ENCODE data around the gene LITAF. TPM values are rescaled to one million over a fixed set of nuclear protein-coding genes. Genes with fewer than 3 reads are reported as not detected.

Gene LITAF
- polyA plus RNA-seq, 3 donors = 67.9 to 118 (median 69.0) TPM

DNA sequence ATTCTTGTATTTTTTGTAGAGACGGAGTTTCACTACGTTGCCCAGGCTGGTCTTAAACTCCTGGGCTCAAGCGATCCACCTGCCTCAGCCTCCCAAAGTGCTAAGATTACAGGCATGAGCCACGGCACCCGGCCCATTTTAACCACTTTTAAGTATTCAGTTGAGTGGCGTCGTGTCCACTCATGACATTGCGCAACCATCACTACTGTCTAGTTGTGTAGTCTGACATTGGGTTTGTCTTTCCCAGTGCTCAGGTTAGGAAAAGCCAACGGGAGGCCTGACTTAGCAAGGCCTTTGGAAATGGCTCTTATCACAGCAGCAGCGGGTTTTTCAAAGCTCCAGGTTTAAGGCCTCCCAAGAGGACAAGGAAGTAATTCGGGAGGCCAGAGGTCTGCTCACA is 58.7 kb downstream of the LITAF start:
- peak overlapping the region in 1 of 2 donors; percentile 21 for H3K4me3 Mint-ChIP-seq
- peaks cover 2 to 15% of the 10 kb centered on the region in 2 donors for H3K27me3 ChIP-seq (ENCODE audit: control insufficient read depth in 2 of 2, insufficient read depth in 2 of 2, low read length in 2 of 2)
- 80% methylated on average over 9 of the region's 11 CpGs for WGBS (ENCODE audit: insufficient coverage)
- H3K4me1 ChIP-seq (ENCODE audit: control insufficient read depth in 1 of 2, insufficient read depth in 2 of 2, low read length in 2 of 2) = peaks cover 13 to 23% of the 10 kb centered on the region in 2 donors
- no peaks in the 10 kb centered on the region for H3K79me2 ChIP-seq (ENCODE audit: insufficient read depth, low read length)
- no peaks in the 10 kb centered on the region for H3K36me3 Mint-ChIP-seq
- intact Hi-C loops (cut with micrococcal nuclease) = no loop called here
- TF ChIP-seq, protein P1, sequence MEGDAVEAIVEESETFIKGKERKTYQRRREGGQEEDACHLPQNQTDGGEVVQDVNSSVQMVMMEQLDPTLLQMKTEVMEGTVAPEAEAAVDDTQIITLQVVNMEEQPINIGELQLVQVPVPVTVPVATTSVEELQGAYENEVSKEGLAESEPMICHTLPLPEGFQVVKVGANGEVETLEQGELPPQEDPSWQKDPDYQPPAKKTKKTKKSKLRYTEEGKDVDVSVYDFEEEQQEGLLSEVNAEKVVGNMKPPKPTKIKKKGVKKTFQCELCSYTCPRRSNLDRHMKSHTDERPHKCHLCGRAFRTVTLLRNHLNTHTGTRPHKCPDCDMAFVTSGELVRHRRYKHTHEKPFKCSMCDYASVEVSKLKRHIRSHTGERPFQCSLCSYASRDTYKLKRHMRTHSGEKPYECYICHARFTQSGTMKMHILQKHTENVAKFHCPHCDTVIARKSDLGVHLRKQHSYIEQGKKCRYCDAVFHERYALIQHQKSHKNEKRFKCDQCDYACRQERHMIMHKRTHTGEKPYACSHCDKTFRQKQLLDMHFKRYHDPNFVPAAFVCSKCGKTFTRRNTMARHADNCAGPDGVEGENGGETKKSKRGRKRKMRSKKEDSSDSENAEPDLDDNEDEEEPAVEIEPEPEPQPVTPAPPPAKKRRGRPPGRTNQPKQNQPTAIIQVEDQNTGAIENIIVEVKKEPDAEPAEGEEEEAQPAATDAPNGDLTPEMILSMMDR (IDR thresholded peaks at IDR 0.05) = no peak
- H2AFZ ChIP-seq (ENCODE audit: insufficient read depth, low read depth, low read length, poor library complexity, severe bottlenecking) = no peak overlapping the region
- H3K27me3 Mint-ChIP-seq (ENCODE audit: low read depth in 3 of 3) = peaks cover 24 to 34% (median 32%) of the 10 kb centered on the region in 3 donors
- H3K9me3 ChIP-seq (replicated peaks in 1 of 2; ENCODE audit: control insufficient read depth in 1 of 2, insufficient read depth in 1 of 2, low read length in 2 of 2) = no peaks in the 10 kb centered on the region
- H3K9me3 Mint-ChIP-seq = peaks cover 0 to 10% (median 0%) of the 10 kb centered on the region in 7 donors
- no peak for DNase-seq
- no peak overlapping the region for H3K4me2 ChIP-seq (replicated peaks; ENCODE audit: extremely low read depth, low read length, poor library complexity, severe bottlenecking)
- H3K36me3 ChIP-seq (replicated peaks in 1 of 2; ENCODE audit: control insufficient read depth in 1 of 2, insufficient read depth in 2 of 2, low read length in 2 of 2) = no peaks in the 10 kb centered on the region
- no peaks in the 10 kb centered on the region for H4K20me1 ChIP-seq (ENCODE audit: insufficient read depth, low read length)
- H3K27ac ChIP-seq (ENCODE audit: low read depth in 1 of 2, low read length in 2 of 2) = no peak overlapping the region
- no peak overlapping the region for H3K9ac ChIP-seq (ENCODE audit: insufficient read depth, low read length, poor library complexity, severe bottlenecking)
- H3K4me1 Mint-ChIP-seq = peaks cover 23% of the 10 kb centered on the region
- H3K4me3 ChIP-seq (replicated peaks in 1 of 3; ENCODE audit: low read depth in 2 of 3, low read length in 3 of 3) = no peak overlapping the region
- no peak overlapping the region for H3K27ac Mint-ChIP-seq

GRCh38 chr16:11526655-11527350 is 59.9 kb downstream of the LITAF start:
- WGBS (ENCODE audit: insufficient coverage) = 46% methylated on average over 16 of the region's 18 CpGs
- intact Hi-C loops (cut with micrococcal nuclease) = no loop called here
- Histone ChIP-seq H3K79me2 (ENCODE audit: insufficient read depth, low read length) (no peaks in the 10 kb centered on the region), H3K4me2 (replicated peaks; ENCODE audit: extremely low read depth, low read length, poor library complexity, severe bottlenecking) (no peak overlapping the region), H2AFZ (ENCODE audit: insufficient read depth, low read depth, low read length, poor library complexity, severe bottlenecking) (no peak overlapping the region), H3K27me3 (ENCODE audit: control insufficient read depth in 2 of 2, insufficient read depth in 2 of 2, low read length in 2 of 2) (peaks cover 2 to 15% of the 10 kb centered on the region in 2 donors), H3K9me3 (replicated peaks in 1 of 2; ENCODE audit: control insufficient read depth in 1 of 2, insufficient read depth in 1 of 2, low read length in 2 of 2) (no peaks in the 10 kb centered on the region), H4K20me1 (ENCODE audit: insufficient read depth, low read length) (no peaks in the 10 kb centered on the region), H3K4me1 (ENCODE audit: control insufficient read depth in 1 of 2, insufficient read depth in 2 of 2, low read length in 2 of 2) (peaks cover 13 to 23% of the 10 kb centered on the region in 2 donors), H3K27ac (ENCODE audit: low read depth in 1 of 2, low read length in 2 of 2) (no peak overlapping the region), H3K36me3 (replicated peaks in 1 of 2; ENCODE audit: control insufficient read depth in 1 of 2, insufficient read depth in 2 of 2, low read length in 2 of 2) (no peaks in the 10 kb centered on the region), H3K4me3 (replicated peaks in 1 of 3; ENCODE audit: low read depth in 2 of 3, low read length in 3 of 3) (no peak overlapping the region), H3K9ac (ENCODE audit: insufficient read depth, low read length, poor library complexity, severe bottlenecking) (no peak overlapping the region)
- TF ChIP-seq, protein P1 (IDR thresholded peaks at IDR 0.05) = no peak
- no peak for DNase-seq
- H3K27ac Mint-ChIP-seq = no peak overlapping the region
- peaks cover 0 to 10% (median 0%) of the 10 kb centered on the region in 7 donors for H3K9me3 Mint-ChIP-seq
- peaks cover 21 to 33% (median 32%) of the 10 kb centered on the region in 3 donors for H3K27me3 Mint-ChIP-seq (ENCODE audit: low read depth in 3 of 3)
- peaks cover 23% of the 10 kb centered on the region for H3K4me1 Mint-ChIP-seq
- H3K36me3 Mint-ChIP-seq = no peaks in the 10 kb centered on the region
- peak overlapping the region in 1 of 2 donors; percentile 61 for H3K4me3 Mint-ChIP-seq

All from CD14-positive monocyte (primary cell).